ENCODE measurements around the gene FSHR. TPM values are rescaled to one million over a fixed set of nuclear protein-coding genes. Genes with fewer than 3 reads are reported as not detected.

Gene FSHR
- total RNA-seq, 2 donors from 2014 or later, result not detected

DNA sequence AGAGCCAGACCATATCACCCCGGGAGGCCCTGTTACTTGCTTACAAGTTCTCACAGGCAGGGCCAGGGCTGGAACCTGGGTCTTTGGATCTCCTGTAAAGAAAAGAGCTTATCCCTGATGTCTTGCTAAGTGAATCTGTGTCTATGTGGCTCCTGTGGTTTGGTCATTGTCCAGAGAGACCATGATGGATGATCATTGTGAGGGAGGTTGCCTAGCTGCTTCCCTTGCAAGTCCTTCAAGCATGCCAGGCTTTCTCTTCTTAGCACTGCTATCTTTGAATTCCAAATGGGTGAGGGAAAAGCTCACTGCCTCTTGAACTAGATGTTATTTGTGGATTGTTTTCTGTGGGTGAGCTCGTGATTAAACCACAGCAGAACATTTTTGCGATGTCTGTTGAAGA is 151.6 kb downstream of the FSHR start:
- no peaks in the 10 kb centered on the region for H3K4me1 ChIP-seq (ENCODE audit: control insufficient read depth in 1 of 2, low read depth in 2 of 2)
- H3K27ac ChIP-seq, result no peak overlapping the region
- ATAC-seq (ENCODE audit: insufficient number of reproducible peaks, low FRiP score, low read depth), result no peak
- no peak for DNase-seq (ENCODE audit: low spot score)
- no peaks in the 10 kb centered on the region for H3K36me3 ChIP-seq
- TF ChIP-seq, protein P1, sequence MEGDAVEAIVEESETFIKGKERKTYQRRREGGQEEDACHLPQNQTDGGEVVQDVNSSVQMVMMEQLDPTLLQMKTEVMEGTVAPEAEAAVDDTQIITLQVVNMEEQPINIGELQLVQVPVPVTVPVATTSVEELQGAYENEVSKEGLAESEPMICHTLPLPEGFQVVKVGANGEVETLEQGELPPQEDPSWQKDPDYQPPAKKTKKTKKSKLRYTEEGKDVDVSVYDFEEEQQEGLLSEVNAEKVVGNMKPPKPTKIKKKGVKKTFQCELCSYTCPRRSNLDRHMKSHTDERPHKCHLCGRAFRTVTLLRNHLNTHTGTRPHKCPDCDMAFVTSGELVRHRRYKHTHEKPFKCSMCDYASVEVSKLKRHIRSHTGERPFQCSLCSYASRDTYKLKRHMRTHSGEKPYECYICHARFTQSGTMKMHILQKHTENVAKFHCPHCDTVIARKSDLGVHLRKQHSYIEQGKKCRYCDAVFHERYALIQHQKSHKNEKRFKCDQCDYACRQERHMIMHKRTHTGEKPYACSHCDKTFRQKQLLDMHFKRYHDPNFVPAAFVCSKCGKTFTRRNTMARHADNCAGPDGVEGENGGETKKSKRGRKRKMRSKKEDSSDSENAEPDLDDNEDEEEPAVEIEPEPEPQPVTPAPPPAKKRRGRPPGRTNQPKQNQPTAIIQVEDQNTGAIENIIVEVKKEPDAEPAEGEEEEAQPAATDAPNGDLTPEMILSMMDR (IDR thresholded peaks at IDR 0.05), result no peak
- no peak overlapping the region for H3K4me3 ChIP-seq
- no peaks in the 10 kb centered on the region for H3K9me3 ChIP-seq
- no peaks in the 10 kb centered on the region for H3K27me3 ChIP-seq (replicated peaks; ENCODE audit: insufficient read depth)

DNA sequence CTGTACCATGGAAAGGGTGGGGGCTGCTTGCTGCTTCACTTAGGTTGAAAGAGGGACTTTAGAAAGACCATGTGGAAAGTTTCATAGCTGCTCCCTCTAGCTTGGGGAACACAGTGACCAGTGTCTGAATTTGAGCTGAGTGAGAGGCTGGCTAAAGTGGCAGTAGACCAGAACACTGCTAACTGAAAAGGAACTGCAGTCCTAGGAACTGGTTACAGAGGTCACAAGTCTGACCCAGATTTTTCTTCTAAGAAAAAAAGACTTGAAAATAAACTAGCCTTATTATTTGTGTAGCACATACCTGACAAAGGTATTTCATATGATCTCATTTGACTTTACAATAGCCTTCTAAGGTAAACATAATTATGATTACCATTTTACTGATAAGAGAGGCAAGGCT is 153.6 kb downstream of the FSHR start:
- TF ChIP-seq, protein P1 (IDR thresholded peaks at IDR 0.05), result no peak
- Histone ChIP-seq H3K4me3 (no peak overlapping the region), H3K4me1 (ENCODE audit: control insufficient read depth in 1 of 2, low read depth in 2 of 2) (no peaks in the 10 kb centered on the region), H3K9me3 (no peaks in the 10 kb centered on the region), H3K36me3 (no peaks in the 10 kb centered on the region), H3K27me3 (replicated peaks; ENCODE audit: insufficient read depth) (no peaks in the 10 kb centered on the region), H3K27ac (no peak overlapping the region)
- DNase-seq (ENCODE audit: low spot score), result no peak
- no peak for ATAC-seq (ENCODE audit: insufficient number of reproducible peaks, low FRiP score, low read depth)

DNA sequence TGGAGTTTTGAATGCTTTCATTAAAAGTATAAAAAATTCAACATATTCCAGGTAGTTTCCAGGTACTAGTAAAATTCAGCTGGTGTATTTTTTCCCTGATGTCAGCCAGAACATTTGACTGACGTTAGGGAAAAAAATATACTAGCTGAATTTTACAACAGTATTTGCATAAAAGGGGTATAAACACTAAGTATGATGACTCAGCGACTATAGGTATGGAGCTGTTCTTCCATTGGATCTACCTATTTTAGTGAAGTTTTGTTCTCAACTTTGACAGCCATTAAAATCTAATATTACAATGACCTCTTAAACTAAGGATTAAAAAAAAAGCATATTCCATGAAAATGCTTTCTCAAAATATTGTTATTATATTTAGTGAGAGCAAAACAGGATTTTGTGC is 155.9 kb downstream of the FSHR start:
- no peak for DNase-seq (ENCODE audit: low spot score)
- Histone ChIP-seq H3K4me3 (no peak overlapping the region), H3K4me1 (ENCODE audit: control insufficient read depth in 1 of 2, low read depth in 2 of 2) (no peaks in the 10 kb centered on the region), H3K27me3 (replicated peaks; ENCODE audit: insufficient read depth) (no peaks in the 10 kb centered on the region), H3K36me3 (no peaks in the 10 kb centered on the region), H3K27ac (no peak overlapping the region), H3K9me3 (no peaks in the 10 kb centered on the region)
- no peak for ATAC-seq (ENCODE audit: insufficient number of reproducible peaks, low FRiP score, low read depth)
- TF ChIP-seq, protein P1 (IDR thresholded peaks at IDR 0.05), result no peak

DNA sequence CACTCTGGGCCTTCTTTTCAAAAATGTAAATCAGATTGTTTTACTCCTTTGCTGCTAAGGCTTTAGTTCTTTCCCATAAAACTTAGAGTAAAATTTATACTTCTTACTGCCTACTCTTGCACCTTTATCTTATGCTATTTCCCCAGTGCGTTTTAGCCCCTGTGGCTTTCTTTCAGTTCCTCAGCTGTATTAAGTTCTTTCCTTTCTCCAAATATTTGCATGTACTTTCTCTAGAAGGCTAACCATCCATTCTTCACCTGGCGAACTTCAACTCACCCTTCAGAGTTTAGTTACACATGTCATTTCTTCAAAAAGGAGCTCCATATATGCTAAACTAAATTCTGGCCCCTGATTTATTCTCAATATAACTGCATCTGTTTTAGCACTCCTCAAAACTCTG is 160.7 kb downstream of the FSHR start:
- ATAC-seq (ENCODE audit: insufficient number of reproducible peaks, low FRiP score, low read depth) (no peak), DNase-seq (ENCODE audit: low spot score) (no peak)
- H3K4me1 ChIP-seq (ENCODE audit: control insufficient read depth in 1 of 2, low read depth in 2 of 2), result no peaks in the 10 kb centered on the region
- no peaks in the 10 kb centered on the region for H3K36me3 ChIP-seq
- no peaks in the 10 kb centered on the region for H3K9me3 ChIP-seq
- no peak overlapping the region for H3K27ac ChIP-seq
- TF ChIP-seq, protein P1 (IDR thresholded peaks at IDR 0.05), result no peak
- no peaks in the 10 kb centered on the region for H3K27me3 ChIP-seq (replicated peaks; ENCODE audit: insufficient read depth)
- H3K4me3 ChIP-seq, result no peak overlapping the region

DNA sequence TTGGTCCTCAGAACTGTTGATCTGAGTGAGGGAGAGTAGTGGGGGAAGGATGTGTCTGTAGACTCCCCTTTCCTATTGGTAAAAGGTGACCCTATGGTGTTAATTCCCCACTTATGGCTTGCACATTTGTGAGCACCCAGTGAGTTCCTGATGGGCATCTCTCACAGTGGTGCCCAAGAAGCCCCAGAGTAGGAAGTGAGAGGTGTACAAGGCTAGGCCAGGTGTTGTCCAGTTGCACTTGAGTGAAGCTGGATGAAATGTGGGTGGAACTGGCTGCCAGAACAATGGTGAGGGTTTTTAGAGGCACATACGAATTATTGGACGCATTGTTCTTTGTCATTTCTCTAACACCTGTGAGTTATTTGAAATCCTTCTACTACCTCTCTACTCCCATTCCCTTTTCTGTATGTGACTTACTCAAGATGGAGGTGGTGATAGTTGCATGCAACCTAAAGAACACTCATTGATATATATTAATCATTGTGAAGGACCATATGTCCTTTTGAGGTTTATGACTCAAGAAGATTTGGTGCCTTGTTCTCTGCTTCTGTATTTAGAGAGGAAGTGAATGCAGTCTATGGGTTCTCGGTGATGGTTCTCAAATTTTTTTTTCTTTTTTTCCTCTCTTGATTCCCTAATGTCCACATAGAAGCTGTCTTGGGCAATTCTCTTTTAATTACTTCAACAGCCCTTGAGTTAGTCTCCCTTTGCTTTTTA is 162.7 kb downstream of the FSHR start:
- Histone ChIP-seq H3K27ac (no peak overlapping the region), H3K4me3 (no peak overlapping the region), H3K4me1 (ENCODE audit: control insufficient read depth in 1 of 2, low read depth in 2 of 2) (no peaks in the 10 kb centered on the region), H3K27me3 (replicated peaks; ENCODE audit: insufficient read depth) (no peaks in the 10 kb centered on the region), H3K36me3 (no peaks in the 10 kb centered on the region), H3K9me3 (no peaks in the 10 kb centered on the region)
- DNase-seq (ENCODE audit: low spot score) (no peak), ATAC-seq (ENCODE audit: insufficient number of reproducible peaks, low FRiP score, low read depth) (no peak)
- TF ChIP-seq, protein P1 (IDR thresholded peaks at IDR 0.05), result no peak
